ENCODE data around the gene UGCG.
"Not testable (repeated sequence)": the region's sequence is repeated elsewhere in the genome, so short reads cannot be mapped to it uniquely, and the experiment has no call there.

UGCG gene

GRCh38 chr9:111917980-111918379 is 21.4 kb downstream of the UGCG start:
- DNase-seq (ENCODE audit: low read depth in 2 of 3, low spot score in 2 of 3): no peak

- DNase-seq (ENCODE audit: low read depth in 2 of 3, low spot score in 2 of 3): no peak
Observed at GRCh38 chr9:111919875-111920274, 23.3 kb downstream of the UGCG start.

- no peak for DNase-seq (ENCODE audit: low read depth in 2 of 3, low spot score in 2 of 3)
Observed at GRCh38 chr9:111920531-111920930, 23.9 kb downstream of the UGCG start.

- DNase-seq (ENCODE audit: low read depth in 2 of 3, low spot score in 2 of 3): no peak
Observed at GRCh38 chr9:111922324-111923013, 25.9 kb downstream of the UGCG start.

GRCh38 chr9:111924281-111924680 is 27.7 kb downstream of the UGCG start:
- DNase-seq (ENCODE audit: low read depth in 2 of 3, low spot score in 2 of 3): no peak

GRCh38 chr9:111925017-111925770 is 28.6 kb downstream of the UGCG start:
- no peak for DNase-seq (ENCODE audit: low read depth in 2 of 3, low spot score in 2 of 3)

GRCh38 chr9:111925784-111926183 is 29.2 kb downstream of the UGCG start:
- DNase-seq (ENCODE audit: low read depth in 2 of 3, low spot score in 2 of 3): no peak

GRCh38 chr9:111926421-111926875 is 29.8 kb downstream of the UGCG start:
- no peak for DNase-seq (ENCODE audit: low read depth in 2 of 3, low spot score in 2 of 3)

- DNase-seq (ENCODE audit: low read depth in 2 of 3, low spot score in 2 of 3): no peak
Observed at GRCh38 chr9:111928359-111928720, 31.7 kb downstream of the UGCG start.

- DNase-seq (ENCODE audit: low read depth in 2 of 3, low spot score in 2 of 3): no peak
Observed at GRCh38 chr9:111934747-111935146, 38.1 kb downstream of the UGCG start.

GRCh38 chr9:111936391-111936790 is 39.8 kb downstream of the UGCG start:
- DNase-seq (ENCODE audit: low read depth in 2 of 3, low spot score in 2 of 3): no peak

- no peak for DNase-seq (ENCODE audit: low read depth in 2 of 3, low spot score in 2 of 3)
Observed at GRCh38 chr9:111937301-111937700, 40.7 kb downstream of the UGCG start.

GRCh38 chr9:111937781-111938426 is 41.3 kb downstream of the UGCG start:
- peak in 1 of 3 experiments; percentile 39 for DNase-seq (ENCODE audit: low read depth in 2 of 3, low spot score in 2 of 3)

- DNase-seq (ENCODE audit: low read depth in 2 of 3, low spot score in 2 of 3): no peak
Observed at GRCh38 chr9:111938427-111938800, 41.8 kb downstream of the UGCG start.

- DNase-seq (ENCODE audit: low read depth in 2 of 3, low spot score in 2 of 3): no peak
Observed at GRCh38 chr9:111939322-111939721, 42.7 kb downstream of the UGCG start.

- DNase-seq (ENCODE audit: low read depth in 2 of 3, low spot score in 2 of 3): no peak
Observed at GRCh38 chr9:111940697-111941096, 44.1 kb downstream of the UGCG start.

- DNase-seq (ENCODE audit: low read depth in 2 of 3, low spot score in 2 of 3): no peak
Observed at GRCh38 chr9:111943200-111943599, 46.6 kb downstream of the UGCG start.

GRCh38 chr9:111943746-111944145 is 47.1 kb downstream of the UGCG start:
- DNase-seq (ENCODE audit: low read depth in 2 of 3, low spot score in 2 of 3): no peak

GRCh38 chr9:111944241-111944866 is 47.7 kb downstream of the UGCG start:
- no peak for DNase-seq (ENCODE audit: low read depth in 2 of 3, low spot score in 2 of 3)

GRCh38 chr9:111945216-111945615 is 48.6 kb downstream of the UGCG start:
- DNase-seq (ENCODE audit: low read depth in 2 of 3, low spot score in 2 of 3): no peak

- DNase-seq (ENCODE audit: low read depth in 2 of 3, low spot score in 2 of 3): not testable (repeated sequence)
Observed at GRCh38 chr9:111948109-111948508, 51.5 kb downstream of the UGCG start.

GRCh38 chr9:111948951-111949350 is 52.3 kb downstream of the UGCG start:
- no peak for DNase-seq (ENCODE audit: low read depth in 2 of 3, low spot score in 2 of 3)

All from activated CD8-positive, alpha-beta memory T cell treated with anti-CD3 and anti-CD28 coated beads for 48 hours (primary cell).